ENCODE data around the gene CD79A.

DNA sequence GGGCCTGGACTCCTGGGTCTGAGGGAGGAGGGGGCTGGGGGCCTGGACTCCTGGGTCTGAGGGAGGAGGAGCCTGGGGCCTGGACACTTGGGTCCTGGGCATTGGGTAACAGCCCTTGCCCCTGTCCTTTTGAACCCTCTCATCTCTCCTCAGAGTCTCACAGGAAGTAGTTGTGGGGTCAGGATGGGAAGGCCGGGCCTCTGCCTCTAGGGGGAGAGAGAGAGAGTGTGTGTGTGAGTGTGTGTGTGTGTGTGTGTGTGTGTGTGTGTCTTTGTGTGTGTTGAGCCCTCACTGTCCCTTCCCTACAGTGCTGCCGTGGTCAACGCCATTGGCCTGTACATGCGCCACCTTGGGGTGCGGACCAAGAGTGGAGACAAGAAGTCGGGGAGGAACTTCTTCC is 16.8 kb downstream of the CD79A start:
- TF ChIP-seq POLR2A (IDR thresholded peaks at IDR 0.05) (no peak), CTCF (IDR thresholded peaks at IDR 0.05) (no peak)

Data from right lobe of liver (tissue), 4 donors.